ENCODE measurements around the gene SMIM10L2A.

Gene SMIM10L2A

DNA sequence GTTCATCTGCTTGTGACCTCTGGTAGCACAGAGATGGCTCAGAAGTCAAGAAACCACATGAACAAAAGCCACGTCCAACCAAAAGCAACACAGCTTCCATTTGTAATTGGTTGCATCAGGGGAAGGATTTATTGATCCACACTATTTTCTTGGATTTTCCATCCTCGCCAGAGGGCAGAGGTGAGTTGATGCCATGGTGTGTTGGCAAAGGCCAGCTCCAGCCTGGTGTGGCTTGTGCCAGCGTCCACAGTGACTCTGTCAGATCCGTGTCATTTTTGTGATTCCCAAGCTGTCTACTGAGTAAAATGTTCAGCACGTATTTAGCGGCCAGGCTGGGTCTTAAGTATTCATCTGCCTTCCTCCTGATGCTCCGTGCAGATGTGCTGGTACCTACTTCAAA is 30.0 kb upstream of the SMIM10L2A start:
- TF ChIP-seq TEAD4 (IDR thresholded peaks at IDR 0.05) (no peak), TCF12 (IDR thresholded peaks at IDR 0.05; ENCODE audit: low read depth) (no peak), CREB1 (IDR thresholded peaks at IDR 0.05; ENCODE audit: low read depth) (no peak), RAD21 (IDR thresholded peaks at IDR 0.05; ENCODE audit: low read depth) (no peak), EGR1 (IDR thresholded peaks at IDR 0.05) (no peak), FOXM1 (IDR thresholded peaks at IDR 0.05; ENCODE audit: borderline replicate concordance, low read depth) (no peak), EP300 (IDR thresholded peaks at IDR 0.05; ENCODE audit: borderline replicate concordance) (no peak), CEBPB (IDR thresholded peaks at IDR 0.05) (no peak), ZBTB7A (IDR thresholded peaks at IDR 0.05; ENCODE audit: low read depth) (no peak)
- TF ChIP-seq, protein P1, sequence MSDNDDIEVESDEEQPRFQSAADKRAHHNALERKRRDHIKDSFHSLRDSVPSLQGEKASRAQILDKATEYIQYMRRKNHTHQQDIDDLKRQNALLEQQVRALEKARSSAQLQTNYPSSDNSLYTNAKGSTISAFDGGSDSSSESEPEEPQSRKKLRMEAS (IDR thresholded peaks at IDR 0.05) = no peak

GRCh38 chrX:135393051-135393450 is 28.7 kb upstream of the SMIM10L2A start:
- TF ChIP-seq, protein P1 (IDR thresholded peaks at IDR 0.05) = no peak
- TF ChIP-seq ZBTB7A (IDR thresholded peaks at IDR 0.05; ENCODE audit: low read depth) = no peak
- no peak for TF ChIP-seq EP300 (IDR thresholded peaks at IDR 0.05; ENCODE audit: borderline replicate concordance)
- no peak for TF ChIP-seq YY1 (IDR thresholded peaks at IDR 0.05; ENCODE audit: low read depth)
- TF ChIP-seq CREB1 (IDR thresholded peaks at IDR 0.05; ENCODE audit: low read depth) = no peak
- TF ChIP-seq FOXM1 (IDR thresholded peaks at IDR 0.05; ENCODE audit: borderline replicate concordance, low read depth) = no peak
- TF ChIP-seq REST (IDR thresholded peaks at IDR 0.05; ENCODE audit: low read depth) = no peak
- TF ChIP-seq TEAD4 (IDR thresholded peaks at IDR 0.05) = no peak
- TF ChIP-seq, protein P2, sequence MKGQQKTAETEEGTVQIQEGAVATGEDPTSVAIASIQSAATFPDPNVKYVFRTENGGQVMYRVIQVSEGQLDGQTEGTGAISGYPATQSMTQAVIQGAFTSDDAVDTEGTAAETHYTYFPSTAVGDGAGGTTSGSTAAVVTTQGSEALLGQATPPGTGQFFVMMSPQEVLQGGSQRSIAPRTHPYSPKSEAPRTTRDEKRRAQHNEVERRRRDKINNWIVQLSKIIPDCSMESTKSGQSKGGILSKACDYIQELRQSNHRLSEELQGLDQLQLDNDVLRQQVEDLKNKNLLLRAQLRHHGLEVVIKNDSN (IDR thresholded peaks at IDR 0.05) = no peak
- no peak for TF ChIP-seq TAF1 (IDR thresholded peaks at IDR 0.05; ENCODE audit: low read depth)
- TF ChIP-seq CEBPB (IDR thresholded peaks at IDR 0.05) = no peak
- TF ChIP-seq EGR1 (IDR thresholded peaks at IDR 0.05) = no peak
- no peak for TF ChIP-seq TCF12 (IDR thresholded peaks at IDR 0.05; ENCODE audit: low read depth)
- TF ChIP-seq RAD21 (IDR thresholded peaks at IDR 0.05; ENCODE audit: low read depth) = no peak
- no peak for TF ChIP-seq NFIC (IDR thresholded peaks at IDR 0.05)

DNA sequence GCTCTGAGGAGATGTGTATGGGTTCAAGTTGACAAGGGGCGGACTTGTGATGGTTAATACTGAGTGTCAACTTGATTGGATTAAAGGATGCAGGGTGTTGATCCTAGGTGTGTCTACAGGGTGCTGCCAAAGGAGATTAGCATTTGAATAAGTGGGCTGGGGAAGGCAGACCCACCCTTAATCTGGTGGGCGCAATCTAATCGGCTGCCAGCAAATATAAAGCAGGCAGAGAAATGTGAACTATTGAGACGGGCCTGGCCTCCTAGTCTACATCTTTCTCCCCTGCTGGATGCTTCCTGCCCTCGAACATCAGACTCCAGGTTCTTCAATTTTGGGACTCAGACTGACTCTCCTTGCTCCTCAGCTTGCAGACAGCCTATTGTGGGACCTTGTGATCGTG is 26.7 kb upstream of the SMIM10L2A start:
- TF ChIP-seq TEAD4 (IDR thresholded peaks at IDR 0.05) (no peak), ZBTB7A (IDR thresholded peaks at IDR 0.05; ENCODE audit: low read depth) (no peak), EP300 (IDR thresholded peaks at IDR 0.05; ENCODE audit: borderline replicate concordance) (no peak), REST (IDR thresholded peaks at IDR 0.05; ENCODE audit: low read depth) (no peak), NFIC (IDR thresholded peaks at IDR 0.05) (no peak), EGR1 (IDR thresholded peaks at IDR 0.05) (no peak), FOXM1 (IDR thresholded peaks at IDR 0.05; ENCODE audit: borderline replicate concordance, low read depth) (no peak), TCF12 (IDR thresholded peaks at IDR 0.05; ENCODE audit: low read depth) (no peak), YY1 (IDR thresholded peaks at IDR 0.05; ENCODE audit: low read depth) (no peak), TAF1 (IDR thresholded peaks at IDR 0.05; ENCODE audit: low read depth) (no peak), RAD21 (IDR thresholded peaks at IDR 0.05; ENCODE audit: low read depth) (no peak), CREB1 (IDR thresholded peaks at IDR 0.05; ENCODE audit: low read depth) (no peak), CEBPB (IDR thresholded peaks at IDR 0.05) (no peak)
- TF ChIP-seq, protein P1 (IDR thresholded peaks at IDR 0.05) = no peak
- TF ChIP-seq, protein P2 (IDR thresholded peaks at IDR 0.05) = no peak

- TF ChIP-seq NFIC (IDR thresholded peaks at IDR 0.05) (no peak), EGR1 (IDR thresholded peaks at IDR 0.05) (no peak), EP300 (IDR thresholded peaks at IDR 0.05; ENCODE audit: borderline replicate concordance) (no peak), TEAD4 (IDR thresholded peaks at IDR 0.05) (no peak), REST (IDR thresholded peaks at IDR 0.05; ENCODE audit: low read depth) (no peak), CREB1 (IDR thresholded peaks at IDR 0.05; ENCODE audit: low read depth) (no peak), YY1 (IDR thresholded peaks at IDR 0.05; ENCODE audit: low read depth) (no peak), TAF1 (IDR thresholded peaks at IDR 0.05; ENCODE audit: low read depth) (no peak), RAD21 (IDR thresholded peaks at IDR 0.05; ENCODE audit: low read depth) (no peak), TCF12 (IDR thresholded peaks at IDR 0.05; ENCODE audit: low read depth) (no peak), CEBPB (IDR thresholded peaks at IDR 0.05) (no peak), FOXM1 (IDR thresholded peaks at IDR 0.05; ENCODE audit: borderline replicate concordance, low read depth) (no peak)
- TF ChIP-seq, protein P2 (IDR thresholded peaks at IDR 0.05) = no peak
Observed at GRCh38 chrX:135396109-135396508, 25.6 kb upstream of the SMIM10L2A start.
